ENCODE results near the gene E2F1. TPM values are rescaled to one million over a fixed set of nuclear protein-coding genes. Genes with fewer than 3 reads are reported as not detected.

The E2F1 gene
- total and polyA plus RNA-seq, 2 donors (not counting 3 experiments of a cell fraction or from before 2014, with no cell fraction given) = 20.7 to 29.6 TPM

DNA sequence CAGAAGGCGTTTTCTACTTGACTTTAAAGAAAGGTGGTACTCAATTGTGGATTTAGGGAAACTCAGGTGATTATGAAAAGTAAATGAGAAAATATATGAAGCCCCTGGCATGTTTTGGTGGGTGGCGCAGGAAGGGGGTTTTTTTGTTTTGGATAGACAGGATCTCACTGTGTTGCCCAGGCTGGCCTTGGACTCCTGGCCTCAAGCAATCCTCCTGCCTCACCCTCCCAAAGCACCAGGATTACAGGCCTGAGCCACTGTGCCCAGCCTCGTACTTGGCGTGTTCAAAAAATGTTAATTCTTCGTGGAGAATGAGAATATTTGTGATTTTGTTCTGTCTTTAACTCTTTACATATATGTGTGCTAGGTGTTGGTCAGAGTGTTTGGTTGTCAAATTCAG is 56.2 kb downstream of the E2F1 start:
- no peak for TF ChIP-seq JUN (IDR thresholded peaks at IDR 0.05; ENCODE audit: borderline replicate concordance, insufficient read depth, insufficient read length, low read depth)
- TF ChIP-seq FOS (IDR thresholded peaks at IDR 0.05; ENCODE audit: borderline replicate concordance, insufficient read depth, low read length) = no peak
- no peak for TF ChIP-seq GATA2 (IDR thresholded peaks at IDR 0.05; ENCODE audit: insufficient read depth, insufficient read length, low read depth, low read length)
- no peak for TF ChIP-seq POLR2AphosphoS5 (IDR thresholded peaks at IDR 0.05; ENCODE audit: insufficient read depth, low read depth, low read length)
- TF ChIP-seq EZH2 (IDR thresholded peaks at IDR 0.05; ENCODE audit: borderline replicate concordance, low read depth, low read length, severe bottlenecking) = no peak
- no peak for TF ChIP-seq MYC (IDR thresholded peaks at IDR 0.05; ENCODE audit: low read depth, low read length)
- TF ChIP-seq, protein P1, sequence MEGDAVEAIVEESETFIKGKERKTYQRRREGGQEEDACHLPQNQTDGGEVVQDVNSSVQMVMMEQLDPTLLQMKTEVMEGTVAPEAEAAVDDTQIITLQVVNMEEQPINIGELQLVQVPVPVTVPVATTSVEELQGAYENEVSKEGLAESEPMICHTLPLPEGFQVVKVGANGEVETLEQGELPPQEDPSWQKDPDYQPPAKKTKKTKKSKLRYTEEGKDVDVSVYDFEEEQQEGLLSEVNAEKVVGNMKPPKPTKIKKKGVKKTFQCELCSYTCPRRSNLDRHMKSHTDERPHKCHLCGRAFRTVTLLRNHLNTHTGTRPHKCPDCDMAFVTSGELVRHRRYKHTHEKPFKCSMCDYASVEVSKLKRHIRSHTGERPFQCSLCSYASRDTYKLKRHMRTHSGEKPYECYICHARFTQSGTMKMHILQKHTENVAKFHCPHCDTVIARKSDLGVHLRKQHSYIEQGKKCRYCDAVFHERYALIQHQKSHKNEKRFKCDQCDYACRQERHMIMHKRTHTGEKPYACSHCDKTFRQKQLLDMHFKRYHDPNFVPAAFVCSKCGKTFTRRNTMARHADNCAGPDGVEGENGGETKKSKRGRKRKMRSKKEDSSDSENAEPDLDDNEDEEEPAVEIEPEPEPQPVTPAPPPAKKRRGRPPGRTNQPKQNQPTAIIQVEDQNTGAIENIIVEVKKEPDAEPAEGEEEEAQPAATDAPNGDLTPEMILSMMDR (IDR thresholded peaks at IDR 0.05; ENCODE audit: extremely low read depth in 1 of 2, insufficient read depth in 1 of 2, low read depth in 1 of 2, low read length in 2 of 2) = no peak
- TF ChIP-seq, protein P2, sequence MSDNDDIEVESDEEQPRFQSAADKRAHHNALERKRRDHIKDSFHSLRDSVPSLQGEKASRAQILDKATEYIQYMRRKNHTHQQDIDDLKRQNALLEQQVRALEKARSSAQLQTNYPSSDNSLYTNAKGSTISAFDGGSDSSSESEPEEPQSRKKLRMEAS (IDR thresholded peaks at IDR 0.05; ENCODE audit: insufficient read depth, insufficient read length) = no peak
- no peak for TF ChIP-seq POLR2A (IDR thresholded peaks at IDR 0.05; ENCODE audit: low read depth, low read length)
- no peak overlapping the region for H3K4me2 ChIP-seq (ENCODE audit: insufficient read depth, low read length)
- CTCF ChIA-PET = no interaction called here
- H3K9me3 ChIP-seq (replicated peaks; ENCODE audit: control insufficient read depth, insufficient read depth, low read length) = no peaks in the 10 kb centered on the region
- peaks cover 0 to 6% of the 10 kb centered on the region in 2 experiments for H3K36me3 ChIP-seq (ENCODE audit: control insufficient read depth in 2 of 2, extremely low read depth in 1 of 2, insufficient read depth in 2 of 2, low read length in 2 of 2)
- no TSS peak for BruUV-seq (replicated peaks)
- intact Hi-C loops (cut with micrococcal nuclease) (no loop called here), dilution Hi-C loops (cut with MboI; ENCODE audit: extremely low pct_ligation_motif_present, low sequenced_read_pairs) (no loop called here)
- H3K9me1 ChIP-seq (replicated peaks; ENCODE audit: control insufficient read depth, extremely low read depth, insufficient read depth, low read length) = no peaks in the 10 kb centered on the region
- no peaks in the 10 kb centered on the region for H3K79me2 ChIP-seq (ENCODE audit: control insufficient read depth, insufficient read depth, low read length)
- no peaks in the 10 kb centered on the region for H4K20me1 ChIP-seq (replicated peaks; ENCODE audit: control insufficient read depth, extremely low read depth, insufficient read depth, low read length)
- POLR2A ChIA-PET = no interaction called here
- no peak for FAIRE-seq
- no peaks in the 10 kb centered on the region for H3K4me1 ChIP-seq (ENCODE audit: control insufficient read depth, extremely low read depth, insufficient read depth, low read length)
- H2AFZ ChIP-seq (ENCODE audit: low read depth, low read length) = no peak overlapping the region
- H3K27me3 ChIP-seq (ENCODE audit: control insufficient read depth in 2 of 2, insufficient read depth in 2 of 2, low read length in 2 of 2) = no peaks in the 10 kb centered on the region
- DNase-seq (ENCODE audit: low read depth, low spot score) = no peak
- H3K4me3 ChIP-seq (replicated peaks in 1 of 3; ENCODE audit: insufficient read depth in 1 of 3, low read depth in 1 of 3, low read length in 3 of 3) = no peak overlapping the region
- no peak overlapping the region for H3K9ac ChIP-seq (replicated peaks; ENCODE audit: extremely low read depth, insufficient read depth, low read length)
- no peak overlapping the region for H3K27ac ChIP-seq (ENCODE audit: insufficient read depth, low read depth, low read length)
